Ovary (tissue), 3 donors: ENCODE measurements around the gene ETHE1.

Experiments used
- CTCF ChIP-seq, 3 donors: fragments of 450-650 bp in 2 of 3; fragments of 200-600 bp in 1 of 3; IDR thresholded peaks; one replicate each; pipeline versions ENCODE4 v1.5.1 to v1.8.0; 2016 to 2022; ENCODE audit warnings: antibody characterized with exemption in 3 of 3, mild to moderate bottlenecking in 1 of 3
- EP300 ChIP-seq: sonication (generic); formaldehyde crosslinking; IDR thresholded peaks from one replicate; pipeline ENCODE4 v1.6.1; 2017; ENCODE audit warnings: antibody characterized with exemption
- donor health status: DM: no; HTN: no; CAD: no.

- TF ChIP-seq CTCF (IDR thresholded peaks at IDR 0.05): no peak
- TF ChIP-seq EP300: no peak
These were observed 52.5 kb downstream of the ETHE1 start for GRCh38 chr19:43474487-43474886.
